Nephron (organoid): ENCODE measurements around the gene PGBD4.

Experiments
- H3K27ac Mint-ChIP-seq, 3 experiments: 2 replicates each; pipeline ENCODE4 v1.8.0; 2020; ENCODE audit warnings: mixed read lengths in 3 of 3, mild to moderate bottlenecking in 2 of 3, moderate library complexity in 1 of 3
- H3K27me3 Mint-ChIP-seq: 2 replicates; pipeline ENCODE4 v1.8.0; 2021; ENCODE audit warnings: low read depth, mild to moderate bottlenecking, moderate library complexity, mixed read lengths
- H3K36me3 Mint-ChIP-seq: 2 replicates; pipeline ENCODE4 v1.8.0; 2020; ENCODE audit warnings: low read depth, mixed read lengths
- H3K4me1 Mint-ChIP-seq: 2 replicates; pipeline ENCODE4 v1.8.0; 2020; ENCODE audit warnings: mixed read lengths
- H3K4me3 Mint-ChIP-seq, 3 experiments: 2 replicates each; pipeline ENCODE4 v1.8.0; 2020; ENCODE audit warnings: mild to moderate bottlenecking in 3 of 3, mixed read lengths in 3 of 3, moderate library complexity in 2 of 3
- H3K9me3 Mint-ChIP-seq: 2 replicates; pipeline ENCODE4 v1.8.0; 2020; ENCODE audit warnings: mixed read lengths
- CTCF ChIP-seq, 3 experiments: fragments of 200-600 bp; sonication (generic); IDR thresholded peaks; one replicate each; pipeline ENCODE4 v1.5.0; 2021; ENCODE audit warnings: antibody characterized with exemption in 3 of 3; ENCODE audit not compliant: unreplicated experiment in 3 of 3

The PGBD4 gene

DNA sequence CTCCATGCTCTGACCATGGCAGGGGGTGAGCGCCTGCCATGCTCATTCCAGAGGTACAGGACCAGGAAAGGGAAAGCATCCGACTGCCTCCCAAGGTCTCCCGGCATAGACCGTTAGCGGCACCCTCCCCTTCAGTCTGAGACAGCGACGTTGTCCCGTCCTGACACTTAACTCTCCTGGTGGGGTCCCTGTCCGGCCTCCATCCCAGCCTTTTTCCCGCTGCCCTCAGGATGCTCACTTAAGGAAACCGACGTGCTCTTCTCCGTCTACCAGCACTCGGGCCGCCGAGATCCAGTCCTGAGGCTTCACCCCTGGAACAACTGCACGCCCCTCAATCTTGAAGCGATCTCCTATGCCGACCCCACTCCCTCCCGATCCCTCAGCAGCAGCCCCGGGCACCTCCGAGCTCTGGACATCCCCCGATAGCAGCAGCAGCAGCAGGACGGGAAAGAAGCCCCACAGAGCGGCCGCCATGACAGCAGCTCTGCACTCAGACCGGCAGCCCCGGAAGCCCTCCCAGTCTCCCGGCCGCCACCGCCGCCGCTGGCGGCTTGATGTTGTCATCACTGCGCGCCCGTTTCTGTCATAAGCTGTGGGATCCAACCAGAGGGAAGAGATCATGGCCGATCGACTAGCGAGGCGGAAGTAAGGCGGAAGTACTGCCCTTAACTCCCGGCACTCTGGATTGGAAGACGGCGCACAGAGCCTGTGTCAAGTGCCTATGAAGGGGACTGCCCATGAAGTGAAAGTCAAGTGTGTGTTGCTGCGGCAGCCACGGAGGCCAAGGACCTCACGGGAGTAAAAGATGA lies at the start of gene PGBD4, which contains the start of gene EMC7:
PGBD4 (plus strand) TSS at position 718 of the 809 bp plus-strand sequence. CDS start 449 bp downstream, outside the sequence.
EMC7 (minus strand) TSS at position 497 of the 809 bp plus-strand sequence; CDS start at position 474, 23 bp downstream.
- no peak for TF ChIP-seq CTCF (IDR thresholded peaks at IDR 0.05; ENCODE audit: unreplicated experiment in 3 of 3)
- no peaks in the 10 kb centered on the region for H3K27me3 Mint-ChIP-seq
- H3K4me1 Mint-ChIP-seq = peaks cover 26% of the 10 kb centered on the region
- H3K27ac Mint-ChIP-seq = peak within 1 kb of the TSS; percentile 86 to 98 (median 95)
- peaks cover 18% of the 10 kb centered on the region for H3K36me3 Mint-ChIP-seq
- H3K9me3 Mint-ChIP-seq = peaks cover 5% of the 10 kb centered on the region
- H3K4me3 Mint-ChIP-seq = peak within 1 kb of the TSS; percentile 98 to 99 (median 99)

DNA sequence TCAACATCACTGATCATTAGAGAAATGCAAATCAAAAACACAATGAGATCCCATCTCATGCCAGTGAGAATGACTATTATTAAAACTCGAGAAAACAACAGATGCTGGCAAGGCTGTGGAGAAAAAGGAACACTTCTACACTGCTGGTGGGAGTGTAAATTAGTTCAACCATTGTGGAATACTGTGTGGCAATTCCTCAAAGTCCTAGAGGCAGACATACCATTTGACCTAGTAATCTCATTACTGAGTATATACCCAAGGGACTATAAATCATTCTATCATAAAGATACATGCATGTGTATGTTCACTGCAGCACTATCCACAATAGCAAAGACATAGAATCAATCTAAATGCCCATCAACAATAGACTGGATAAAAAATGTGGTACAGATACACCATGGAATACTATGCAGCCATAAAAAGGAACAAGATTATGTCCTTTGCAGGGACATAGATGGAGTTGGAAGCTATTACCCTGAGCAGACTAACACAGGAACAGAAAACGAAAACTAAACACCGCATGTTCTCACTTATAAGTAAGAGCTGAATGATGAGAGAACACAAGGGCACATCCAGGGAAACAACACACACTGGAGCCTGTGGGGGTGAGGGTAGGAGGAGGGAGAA lies 47.7 kb upstream of the PGBD4 start:
- Mint-ChIP-seq H3K4me1 (no peaks in the 10 kb centered on the region), H3K9me3 (peaks cover 39% of the 10 kb centered on the region), H3K27me3 (no peaks in the 10 kb centered on the region), H3K27ac (no peak overlapping the region), H3K4me3 (no peak overlapping the region), H3K36me3 (peaks cover 14% of the 10 kb centered on the region)
- no peak for TF ChIP-seq CTCF (IDR thresholded peaks at IDR 0.05; ENCODE audit: unreplicated experiment in 3 of 3)

GRCh38 chr15:34055868-34056595 lies 45.9 kb upstream of the PGBD4 start:
- peak overlapping the region in 2 of 3 experiments; percentile 50 to 74 for H3K27ac Mint-ChIP-seq
- no peaks in the 10 kb centered on the region for H3K4me1 Mint-ChIP-seq
- H3K4me3 Mint-ChIP-seq = no peak overlapping the region
- H3K27me3 Mint-ChIP-seq = no peaks in the 10 kb centered on the region
- H3K9me3 Mint-ChIP-seq = peaks cover 24% of the 10 kb centered on the region
- no peak for TF ChIP-seq CTCF (IDR thresholded peaks at IDR 0.05; ENCODE audit: unreplicated experiment in 3 of 3)
- peaks cover 2% of the 10 kb centered on the region for H3K36me3 Mint-ChIP-seq

GRCh38 chr15:34056911-34057310 lies 45.0 kb upstream of the PGBD4 start:
- Mint-ChIP-seq H3K27ac (peak overlapping the region in 1 of 3 experiments; percentile 74), H3K4me3 (no peak overlapping the region), H3K27me3 (no peaks in the 10 kb centered on the region), H3K4me1 (no peaks in the 10 kb centered on the region), H3K36me3 (no peaks in the 10 kb centered on the region), H3K9me3 (peaks cover 16% of the 10 kb centered on the region)
- no peak for TF ChIP-seq CTCF (IDR thresholded peaks at IDR 0.05; ENCODE audit: unreplicated experiment in 3 of 3)

DNA sequence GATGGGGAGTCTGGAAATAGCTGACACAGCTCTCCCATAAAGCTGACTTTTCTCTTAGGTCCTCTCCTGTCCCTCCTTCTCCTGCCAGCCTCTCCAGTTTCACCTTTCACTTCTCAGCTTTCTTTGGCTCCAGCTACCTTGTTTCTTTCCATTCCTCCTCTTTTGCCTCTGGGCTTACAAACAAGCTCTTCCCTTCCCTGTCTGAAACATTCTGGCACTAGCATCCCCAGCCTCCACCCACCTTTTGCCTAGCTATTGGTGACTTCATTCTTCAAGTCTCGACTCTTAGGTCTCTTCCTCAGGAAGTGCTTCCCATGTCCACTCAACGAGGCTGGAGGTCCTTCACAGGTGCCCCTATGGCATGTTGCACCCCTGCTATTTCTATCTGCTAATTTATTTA lies 42.4 kb upstream of the PGBD4 start:
- Mint-ChIP-seq H3K4me3 (no peak overlapping the region), H3K36me3 (no peaks in the 10 kb centered on the region), H3K9me3 (no peaks in the 10 kb centered on the region), H3K27ac (no peak overlapping the region), H3K4me1 (no peaks in the 10 kb centered on the region), H3K27me3 (no peaks in the 10 kb centered on the region)
- TF ChIP-seq CTCF (IDR thresholded peaks at IDR 0.05; ENCODE audit: unreplicated experiment in 3 of 3) = no peak
